Measurements from ENCODE around the gene CDH23. TPM values are rescaled to one million over a fixed set of nuclear protein-coding genes. Genes with fewer than 3 reads are reported as not detected.

Gene CDH23
- total and polyA plus RNA-seq, 2 donors (not counting 1 experiment from before 2014, with no cell fraction given): 0.37 to 0.89 TPM

DNA sequence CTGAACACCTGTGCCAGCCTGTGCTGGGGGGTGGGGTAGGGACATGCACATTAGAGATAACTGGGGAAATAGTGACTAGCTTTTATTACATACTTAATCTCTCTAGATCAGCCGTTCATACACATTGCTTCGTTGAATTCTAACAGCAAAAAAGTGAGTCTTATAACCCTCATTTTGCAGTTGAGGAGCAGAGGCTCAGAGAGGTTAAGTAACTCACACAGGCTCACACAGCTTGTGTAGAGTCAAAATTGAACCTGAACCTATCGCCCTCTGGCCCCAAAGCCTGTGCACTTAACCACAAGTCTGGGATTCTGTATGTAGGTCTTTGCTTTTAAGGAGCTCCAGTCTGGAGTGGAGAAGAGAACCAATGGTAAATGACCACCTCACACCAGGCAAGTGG is 59.9 kb downstream of the CDH23 start:
- no peak for TF ChIP-seq EZH2 (IDR thresholded peaks at IDR 0.05; ENCODE audit: borderline replicate concordance, insufficient read depth, low read depth, low read length, poor library complexity, severe bottlenecking)
- TF ChIP-seq, protein P1, sequence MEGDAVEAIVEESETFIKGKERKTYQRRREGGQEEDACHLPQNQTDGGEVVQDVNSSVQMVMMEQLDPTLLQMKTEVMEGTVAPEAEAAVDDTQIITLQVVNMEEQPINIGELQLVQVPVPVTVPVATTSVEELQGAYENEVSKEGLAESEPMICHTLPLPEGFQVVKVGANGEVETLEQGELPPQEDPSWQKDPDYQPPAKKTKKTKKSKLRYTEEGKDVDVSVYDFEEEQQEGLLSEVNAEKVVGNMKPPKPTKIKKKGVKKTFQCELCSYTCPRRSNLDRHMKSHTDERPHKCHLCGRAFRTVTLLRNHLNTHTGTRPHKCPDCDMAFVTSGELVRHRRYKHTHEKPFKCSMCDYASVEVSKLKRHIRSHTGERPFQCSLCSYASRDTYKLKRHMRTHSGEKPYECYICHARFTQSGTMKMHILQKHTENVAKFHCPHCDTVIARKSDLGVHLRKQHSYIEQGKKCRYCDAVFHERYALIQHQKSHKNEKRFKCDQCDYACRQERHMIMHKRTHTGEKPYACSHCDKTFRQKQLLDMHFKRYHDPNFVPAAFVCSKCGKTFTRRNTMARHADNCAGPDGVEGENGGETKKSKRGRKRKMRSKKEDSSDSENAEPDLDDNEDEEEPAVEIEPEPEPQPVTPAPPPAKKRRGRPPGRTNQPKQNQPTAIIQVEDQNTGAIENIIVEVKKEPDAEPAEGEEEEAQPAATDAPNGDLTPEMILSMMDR (IDR thresholded peaks at IDR 0.05): no peak
- ChIA-PET POLR2A (no interaction called here), CTCF (interaction anchor here (1.5 kb wide), 1 partner anchor 252 kb away, joined by 4 read pairs; no protein-coding TSS in a partner anchor)
- Histone ChIP-seq H3K4me3 (ENCODE audit: control extremely low read depth in 1 of 5, extremely low read depth in 1 of 5, insufficient read depth in 1 of 5, low read depth in 2 of 5, low read length in 4 of 5) (no peak overlapping the region), H3K27ac (ENCODE audit: low read length in 2 of 2) (no peak overlapping the region), H3K79me2 (ENCODE audit: control insufficient read depth, insufficient read depth, low read length) (no peaks in the 10 kb centered on the region), H2AFZ (ENCODE audit: insufficient read depth, low read depth, low read length, poor library complexity, severe bottlenecking) (no peak overlapping the region), H3K4me2 (replicated peaks; ENCODE audit: low read depth, low read length, poor library complexity, severe bottlenecking) (no peak overlapping the region), H3K27me3 (replicated peaks in 1 of 4; ENCODE audit: control extremely low read depth in 1 of 4, control insufficient read depth in 3 of 4, insufficient read depth in 4 of 4, low read length in 3 of 4) (no peaks in the 10 kb centered on the region), H3K9me3 (ENCODE audit: control extremely low read depth in 1 of 3, control insufficient read depth in 2 of 3, insufficient read depth in 1 of 3, low read length in 2 of 3) (no peaks in the 10 kb centered on the region), H3K36me3 (replicated peaks in 1 of 2; ENCODE audit: control extremely low read depth in 1 of 2, control insufficient read depth in 1 of 2, extremely low read depth in 1 of 2, insufficient read depth in 2 of 2, low read length in 1 of 2) (no peaks in the 10 kb centered on the region), H4K20me1 (ENCODE audit: control insufficient read depth, insufficient read depth, low read length, poor library complexity, severe bottlenecking) (no peaks in the 10 kb centered on the region), H3K9ac (ENCODE audit: low read length) (no peak overlapping the region), H3K4me1 (ENCODE audit: control insufficient read depth in 2 of 2, insufficient read depth in 2 of 2, low read length in 2 of 2) (no peaks in the 10 kb centered on the region)
- DNase-seq (no peak), ATAC-seq (ENCODE audit: low read depth) (no peak)
- no peaks in the 10 kb centered on the region for H3K4me1 Mint-ChIP-seq
- intact Hi-C loops (cut with micrococcal nuclease): no loop called here
- H3K27me3 Mint-ChIP-seq: peaks cover 21% of the 10 kb centered on the region
- H3K9me3 Mint-ChIP-seq (ENCODE audit: insufficient read depth): no peaks in the 10 kb centered on the region
- H3K27ac Mint-ChIP-seq: no peak overlapping the region
- 80% methylated on average over 2 of the region's 3 CpGs for WGBS (ENCODE audit: insufficient coverage)
- no peak overlapping the region for H3K4me3 Mint-ChIP-seq

DNA sequence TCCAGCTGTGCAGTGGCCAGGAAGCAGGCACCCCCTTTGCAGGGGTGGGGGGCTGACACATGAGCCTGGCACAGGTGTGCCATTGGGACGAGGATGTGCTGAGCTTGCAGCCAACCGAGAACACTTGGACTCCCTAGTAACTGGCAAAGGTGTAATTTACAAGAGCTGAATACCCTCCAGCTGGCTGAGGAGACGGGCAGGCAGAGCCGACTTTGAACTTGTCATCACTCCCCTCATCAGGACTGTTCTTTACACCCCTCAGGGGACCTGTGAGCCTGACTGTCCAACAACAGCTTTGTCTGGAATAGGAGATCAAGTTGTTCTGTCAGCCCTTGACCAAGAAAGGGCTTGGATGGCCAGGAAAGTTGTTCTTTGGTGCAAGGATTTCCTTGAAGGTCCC is 61.2 kb downstream of the CDH23 start:
- H3K27ac Mint-ChIP-seq: no peak overlapping the region

More for the DNA sequence above, 61.2 kb downstream of the CDH23 start:
- no peak overlapping the region for H3K4me3 Mint-ChIP-seq
- WGBS (ENCODE audit: insufficient coverage): 71% methylated on average over 1 of the region's 4 CpGs
- Histone ChIP-seq H3K79me2 (ENCODE audit: control insufficient read depth, insufficient read depth, low read length) (no peaks in the 10 kb centered on the region), H3K36me3 (replicated peaks in 1 of 2; ENCODE audit: control extremely low read depth in 1 of 2, control insufficient read depth in 1 of 2, extremely low read depth in 1 of 2, insufficient read depth in 2 of 2, low read length in 1 of 2) (no peaks in the 10 kb centered on the region), H3K27ac (ENCODE audit: low read length in 2 of 2) (no peak overlapping the region), H4K20me1 (ENCODE audit: control insufficient read depth, insufficient read depth, low read length, poor library complexity, severe bottlenecking) (no peaks in the 10 kb centered on the region), H3K4me3 (ENCODE audit: control extremely low read depth in 1 of 5, extremely low read depth in 1 of 5, insufficient read depth in 1 of 5, low read depth in 2 of 5, low read length in 4 of 5) (no peak overlapping the region), H3K4me2 (replicated peaks; ENCODE audit: low read depth, low read length, poor library complexity, severe bottlenecking) (no peak overlapping the region), H3K9me3 (ENCODE audit: control extremely low read depth in 1 of 3, control insufficient read depth in 2 of 3, insufficient read depth in 1 of 3, low read length in 2 of 3) (no peaks in the 10 kb centered on the region), H3K4me1 (ENCODE audit: control insufficient read depth in 2 of 2, insufficient read depth in 2 of 2, low read length in 2 of 2) (no peaks in the 10 kb centered on the region), H2AFZ (ENCODE audit: insufficient read depth, low read depth, low read length, poor library complexity, severe bottlenecking) (no peak overlapping the region), H3K27me3 (replicated peaks in 1 of 4; ENCODE audit: control extremely low read depth in 1 of 4, control insufficient read depth in 3 of 4, insufficient read depth in 4 of 4, low read length in 3 of 4) (no peaks in the 10 kb centered on the region), H3K9ac (ENCODE audit: low read length) (no peak overlapping the region)
- CTCF ChIA-PET: interaction anchor here (0.9 to 1.5 kb wide), 3 partner anchors 41 to 251 kb away, joined by 3 to 4 read pairs (median 3); no protein-coding TSS in a partner anchor
- peaks cover 21% of the 10 kb centered on the region for H3K27me3 Mint-ChIP-seq
- TF ChIP-seq, protein P1 (IDR thresholded peaks at IDR 0.05): no peak
- TF ChIP-seq EZH2 (IDR thresholded peaks at IDR 0.05; ENCODE audit: borderline replicate concordance, insufficient read depth, low read depth, low read length, poor library complexity, severe bottlenecking): no peak
- no peak for DNase-seq
- intact Hi-C loops (cut with micrococcal nuclease): no loop called here
- POLR2A ChIA-PET: no interaction called here
- H3K4me1 Mint-ChIP-seq: no peaks in the 10 kb centered on the region
- ATAC-seq (ENCODE audit: low read depth): no peak
- H3K9me3 Mint-ChIP-seq (ENCODE audit: insufficient read depth): no peaks in the 10 kb centered on the region
